ENCODE measurements around the gene EI24.
"Not testable (repeated sequence)": the region's sequence is repeated elsewhere in the genome, so short reads cannot be mapped to it uniquely, and the experiment has no call there.

EI24 gene

DNA sequence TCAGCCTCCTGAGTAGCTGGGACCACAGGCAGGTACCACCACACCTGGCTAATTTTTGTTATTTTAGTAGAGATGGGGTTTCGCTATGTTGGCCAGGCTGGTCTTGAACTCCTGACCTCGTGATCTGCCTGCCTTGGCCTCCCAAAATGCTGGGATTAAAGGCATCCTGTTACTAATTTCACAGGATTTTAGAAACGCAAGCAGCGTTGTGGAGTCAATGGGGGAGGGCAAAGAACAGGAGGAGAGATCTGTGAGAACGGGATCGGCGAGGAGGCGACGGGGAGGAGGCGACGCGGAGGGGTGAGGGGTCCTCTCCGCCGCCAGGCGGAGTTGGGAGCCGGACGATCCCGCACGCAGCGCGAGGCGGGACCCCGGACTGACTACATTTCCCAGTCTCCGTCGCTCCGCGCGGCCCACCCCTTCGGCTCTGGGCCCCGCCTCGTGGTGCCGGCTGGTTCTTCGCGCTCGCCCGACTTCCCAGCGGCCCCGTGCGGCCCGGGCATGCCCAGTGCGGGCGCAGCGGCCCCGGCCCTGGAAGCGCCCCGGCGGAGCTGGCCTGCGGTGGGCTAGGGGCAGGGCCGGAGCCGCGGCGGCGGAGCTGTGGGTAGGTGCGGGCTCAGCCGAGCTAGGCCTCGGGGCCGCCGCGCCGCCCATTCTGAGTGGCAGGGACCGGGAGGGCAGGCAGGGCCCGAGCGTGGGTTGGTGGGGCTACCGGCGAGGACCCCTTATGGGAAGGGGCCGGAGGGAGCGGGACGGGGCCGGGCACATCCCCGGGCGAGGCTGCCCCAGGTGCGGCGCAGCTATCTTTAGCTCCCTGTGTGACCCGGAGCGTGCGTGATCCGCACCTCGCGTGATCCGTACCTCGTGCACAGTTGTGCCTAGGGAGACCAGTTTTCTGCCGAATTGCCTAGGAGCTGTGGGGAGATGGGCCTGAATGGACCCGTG is at the start of gene EI24:
Gene EI24 (plus strand): TSS at position 508 of the 945 bp plus-strand sequence. CDS start 3,051 bp downstream, outside the sequence.
- peak; percentile 93 for DNase-seq

DNA sequence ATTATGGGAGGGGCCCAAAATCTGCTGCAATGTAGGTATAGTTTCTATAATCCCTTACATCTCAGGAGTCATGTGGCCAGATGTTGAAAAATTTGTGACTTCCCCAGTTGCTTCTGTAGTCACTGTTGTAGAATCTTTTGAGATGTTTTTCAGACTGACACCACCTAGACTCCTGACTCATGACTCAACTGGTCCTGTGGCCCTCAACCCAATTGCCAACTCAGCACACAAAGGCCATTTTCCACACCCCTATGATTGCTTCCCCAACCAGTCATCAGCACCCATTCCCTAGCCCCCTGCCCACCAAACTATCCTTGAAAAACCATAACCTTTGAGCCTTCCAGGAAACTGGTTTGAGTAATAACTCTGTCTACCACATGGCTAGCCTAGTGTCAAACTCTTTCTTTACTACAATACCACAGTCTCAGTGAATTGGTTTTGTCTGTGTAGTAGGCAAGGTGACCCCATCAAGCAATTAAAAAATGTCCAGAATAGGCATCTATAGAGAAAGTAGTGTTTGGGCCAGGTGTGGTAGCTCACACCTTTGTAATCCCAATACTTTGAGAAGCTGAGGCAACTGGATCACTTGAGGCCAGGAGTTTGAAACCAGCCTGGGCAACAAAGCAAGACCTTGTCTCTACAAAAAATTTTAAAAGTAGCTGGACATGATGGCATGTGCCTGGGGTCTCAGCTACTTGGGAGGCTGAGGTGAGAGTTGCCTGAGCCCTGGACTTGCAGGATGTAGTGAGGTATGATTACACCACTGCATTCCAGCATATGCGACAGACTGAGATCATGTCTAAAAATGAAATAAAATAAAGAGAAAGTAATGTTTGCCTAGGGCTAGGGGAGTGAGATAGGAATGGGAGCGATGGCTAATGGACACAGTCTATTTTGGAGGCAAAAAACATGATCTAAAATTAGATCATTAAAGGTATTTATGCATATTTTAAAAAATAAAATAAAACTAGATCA is 49.1 kb upstream of the EI24 start:
- DNase-seq = no peak

DNA sequence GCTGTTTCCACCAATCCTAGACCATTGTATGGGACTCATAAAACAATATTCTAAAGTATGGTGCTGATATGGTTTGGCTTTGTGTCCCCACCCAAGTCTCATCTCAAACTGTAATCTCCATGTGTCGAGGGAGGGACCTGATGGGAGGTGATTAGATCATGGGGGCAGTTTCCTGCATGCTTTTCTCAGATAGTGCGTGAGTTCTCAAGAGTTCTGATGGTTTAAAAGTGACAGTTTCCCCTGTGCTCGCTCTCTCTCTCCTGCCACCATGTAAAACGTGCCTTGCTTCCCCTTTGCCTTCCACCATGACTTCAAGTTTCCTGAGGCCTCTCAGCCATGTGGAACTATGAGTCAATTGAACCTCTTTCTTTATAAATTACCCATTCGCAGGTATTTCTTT is 44.0 kb upstream of the EI24 start:
- DNase-seq = no peak

DNA sequence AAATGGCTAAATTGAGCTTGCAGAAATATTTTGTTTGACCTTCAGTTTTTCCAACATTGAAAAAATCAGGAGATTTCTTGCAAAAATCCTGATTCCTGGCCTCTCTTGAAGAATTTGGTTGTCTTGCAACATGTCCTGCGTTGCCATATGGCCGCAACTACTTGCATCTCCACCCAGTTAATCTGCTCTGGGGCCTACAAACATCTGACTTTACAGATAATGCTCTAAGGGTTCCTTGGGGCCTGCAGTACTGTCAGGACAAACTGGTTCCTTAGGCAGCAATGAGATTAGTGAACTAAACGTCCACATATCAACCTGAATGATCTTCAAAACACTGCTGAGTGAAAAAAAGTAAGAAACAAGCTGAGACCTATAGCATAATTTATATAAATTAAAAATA is 36.6 kb upstream of the EI24 start:
- no peak for DNase-seq

DNA sequence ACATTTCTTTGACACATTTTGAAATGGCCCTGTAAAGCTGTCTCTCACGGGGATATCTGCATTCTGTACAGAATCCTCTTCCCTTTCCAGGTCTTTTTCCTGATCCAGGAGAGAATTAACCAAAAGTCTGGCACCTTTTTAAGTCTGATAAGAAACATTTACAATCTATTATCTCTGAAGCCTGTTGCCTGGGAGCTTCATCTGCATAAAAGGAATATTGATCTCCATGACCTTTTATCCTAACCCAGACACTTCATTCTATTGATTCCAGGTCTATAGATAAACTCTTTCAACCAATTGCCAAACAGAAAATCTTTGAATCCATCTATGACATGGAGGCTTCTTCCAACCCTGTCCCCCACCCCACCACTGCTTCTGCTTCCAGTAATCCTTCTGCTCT is 33.7 kb upstream of the EI24 start:
- DNase-seq = no peak

DNA sequence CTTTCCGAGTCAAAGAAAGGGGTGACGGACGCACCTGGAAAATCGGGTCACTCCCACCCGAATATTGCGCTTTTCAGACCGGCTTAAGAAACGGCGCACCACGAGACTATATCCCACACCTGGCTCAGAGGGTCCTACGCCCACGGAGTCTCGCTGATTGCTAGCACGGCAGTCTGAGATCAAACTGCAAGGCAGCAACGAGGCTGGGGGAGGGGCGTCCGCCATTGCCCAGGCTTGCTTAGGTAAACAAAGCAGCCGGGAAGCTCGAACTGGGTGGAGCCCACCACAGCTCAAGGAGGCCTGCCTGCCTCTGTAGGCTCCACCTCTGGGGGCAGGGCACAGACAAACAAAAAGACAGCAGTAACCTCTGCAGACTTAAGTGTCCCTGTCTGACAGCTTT is 32.4 kb upstream of the EI24 start:
- not testable (repeated sequence) for DNase-seq

DNA sequence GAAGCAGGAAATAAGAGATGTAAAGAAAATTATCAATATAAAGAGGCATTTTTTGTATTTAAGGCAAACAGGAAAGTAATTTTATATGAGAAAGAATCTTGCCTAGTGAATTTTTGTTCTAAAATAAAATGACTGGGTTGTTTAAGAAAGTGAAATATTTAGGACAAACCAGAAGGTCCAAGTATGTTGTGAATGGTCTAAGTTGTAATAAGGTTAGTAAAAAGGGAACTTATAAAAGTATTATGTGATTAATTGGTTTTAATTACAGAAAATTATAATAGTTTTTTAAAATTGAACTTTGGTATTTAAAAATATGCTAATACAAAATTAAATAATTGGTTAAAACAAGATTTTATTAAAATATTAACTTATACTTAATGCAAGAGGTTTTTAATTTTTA is 26.6 kb upstream of the EI24 start:
- DNase-seq = no peak

DNA sequence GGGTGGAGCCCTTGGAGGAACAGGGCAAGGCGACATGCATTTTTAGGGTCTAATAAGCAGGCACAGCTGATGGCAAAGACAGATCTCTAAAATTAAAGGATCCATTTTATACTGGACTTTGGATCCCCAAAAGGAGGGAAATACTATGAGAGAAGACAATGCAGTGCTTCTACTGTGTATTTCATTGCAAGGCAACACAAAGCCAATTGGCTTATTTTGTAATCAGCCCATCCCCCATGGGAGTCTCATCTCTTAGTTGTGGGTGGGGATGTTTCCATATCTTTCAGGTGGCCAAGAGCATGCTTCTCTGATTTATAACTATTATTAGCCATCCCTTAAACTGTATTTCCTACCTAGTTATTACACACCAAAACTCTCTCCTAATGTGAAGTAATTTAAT is 18.5 kb upstream of the EI24 start:
- DNase-seq = no peak

DNA sequence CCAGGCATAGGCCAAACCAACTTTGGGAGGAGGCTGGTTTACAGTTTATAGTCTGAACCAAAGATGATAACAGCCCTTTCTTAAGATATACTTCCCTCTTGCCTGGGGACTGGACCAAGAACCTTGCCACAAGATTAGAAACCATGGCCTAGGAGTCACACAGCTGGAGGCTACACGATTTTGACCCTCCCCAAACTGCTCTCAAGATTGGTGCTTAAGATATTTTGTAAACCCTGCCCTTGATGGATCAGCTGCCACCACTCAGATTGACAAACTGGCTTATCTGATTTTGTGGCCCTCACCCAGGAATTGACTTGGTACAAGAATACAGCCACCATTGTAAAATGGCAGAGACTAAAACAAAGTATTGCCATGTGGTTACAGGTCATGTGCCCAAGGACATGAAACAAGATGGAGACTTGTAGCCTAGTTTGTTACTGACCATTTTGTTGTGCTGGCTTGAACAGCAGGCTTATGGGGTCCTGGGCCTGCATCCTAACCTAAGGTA is 17.4 kb upstream of the EI24 start:
- DNase-seq = no peak

DNA sequence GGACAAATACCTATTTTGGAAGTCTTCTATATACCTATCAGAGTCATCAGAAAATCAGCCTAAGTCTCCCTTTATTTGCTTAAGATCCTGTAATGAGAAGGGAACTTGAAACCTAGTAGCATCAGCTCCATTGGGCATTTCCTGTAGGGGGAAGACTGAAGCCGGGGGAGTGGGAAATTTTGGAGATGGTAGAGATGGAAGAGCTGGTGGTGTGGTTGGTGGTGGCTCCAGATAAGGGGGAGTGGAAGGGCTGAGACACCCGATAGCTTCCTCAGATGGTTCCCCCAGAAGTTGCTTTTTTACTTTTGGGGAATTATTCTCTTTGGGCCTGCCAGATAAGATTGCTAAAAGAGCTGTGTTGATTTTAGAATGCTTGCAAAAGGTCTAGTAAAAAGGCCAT is 16.4 kb upstream of the EI24 start:
- DNase-seq = no peak

DNA sequence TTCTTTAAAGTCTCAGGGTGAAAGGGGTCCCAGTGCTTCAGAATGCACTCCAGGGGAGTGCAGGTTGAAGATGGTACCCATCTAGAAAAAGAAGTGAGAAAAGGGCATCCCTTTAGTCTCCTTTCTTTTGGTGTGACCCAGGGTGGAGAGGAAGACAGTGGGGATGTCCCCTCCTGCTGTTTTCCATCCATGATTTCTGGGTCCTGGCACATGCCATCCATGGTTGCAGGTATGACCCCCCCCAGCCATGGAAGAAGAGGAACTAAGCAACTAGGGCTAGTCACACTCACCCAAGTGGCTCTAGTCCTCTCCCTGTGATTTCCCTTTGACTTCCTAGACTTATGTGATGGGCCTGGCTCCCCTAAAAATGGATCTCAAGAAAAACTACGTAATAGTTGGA is 15.9 kb upstream of the EI24 start:
- DNase-seq = no peak

DNA sequence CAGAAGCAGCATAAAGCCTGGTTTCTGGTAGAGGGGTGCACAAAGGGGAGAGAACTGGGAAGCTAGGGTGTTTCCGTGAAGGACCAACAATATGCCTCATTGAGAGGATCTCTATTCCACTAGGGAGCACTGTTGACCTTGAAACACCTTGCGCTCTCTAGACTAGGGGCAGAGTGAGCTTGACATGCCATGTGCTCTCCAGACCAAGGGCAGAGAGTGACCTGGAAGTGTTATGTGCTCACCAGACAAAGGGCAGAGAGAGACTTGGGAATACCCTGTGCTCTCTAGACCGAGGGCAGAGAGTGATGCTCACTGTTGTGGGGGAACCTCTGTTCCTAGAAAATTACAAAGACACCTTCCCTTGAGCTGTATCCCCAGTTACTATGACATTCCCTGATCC is 15.2 kb upstream of the EI24 start:
- DNase-seq = no peak

DNA sequence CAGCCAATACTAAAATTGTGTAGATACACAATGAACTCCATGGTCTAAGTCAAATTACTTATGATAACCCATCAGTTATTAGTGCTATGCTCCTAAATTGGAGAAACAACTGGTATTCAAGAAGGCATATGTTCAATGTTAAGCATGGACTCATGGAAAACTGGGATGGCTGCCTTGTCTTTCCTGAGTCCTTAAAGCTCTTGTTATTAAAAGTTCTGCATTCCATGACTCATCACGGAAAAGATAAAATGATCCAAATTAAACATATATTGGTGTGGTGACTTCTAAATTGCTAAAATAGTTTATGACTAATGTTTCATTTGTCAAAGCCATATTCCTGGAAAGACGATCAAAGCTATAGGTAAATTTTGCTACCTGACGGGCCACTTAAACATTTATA is 9.4 kb upstream of the EI24 start:
- DNase-seq = no peak

DNA sequence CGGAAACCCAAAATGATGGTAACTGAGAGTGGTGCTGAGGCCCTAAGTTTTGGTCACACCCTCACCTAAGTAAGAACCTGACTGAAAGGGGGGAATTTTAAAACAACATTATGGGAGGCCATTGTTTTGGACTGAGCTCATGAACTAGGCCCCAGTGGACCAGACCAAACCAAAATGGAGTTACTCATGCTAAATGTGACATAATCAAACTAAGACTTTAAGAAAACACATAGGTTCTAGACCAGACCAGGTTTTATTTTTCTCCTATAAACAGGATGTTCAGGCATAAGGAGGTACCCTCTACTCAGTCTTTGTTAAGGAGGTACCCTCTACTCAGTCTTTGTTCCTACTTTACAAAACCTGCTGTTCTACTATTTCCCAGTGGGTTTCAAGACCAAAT is 7.4 kb upstream of the EI24 start:
- DNase-seq = no peak

DNA sequence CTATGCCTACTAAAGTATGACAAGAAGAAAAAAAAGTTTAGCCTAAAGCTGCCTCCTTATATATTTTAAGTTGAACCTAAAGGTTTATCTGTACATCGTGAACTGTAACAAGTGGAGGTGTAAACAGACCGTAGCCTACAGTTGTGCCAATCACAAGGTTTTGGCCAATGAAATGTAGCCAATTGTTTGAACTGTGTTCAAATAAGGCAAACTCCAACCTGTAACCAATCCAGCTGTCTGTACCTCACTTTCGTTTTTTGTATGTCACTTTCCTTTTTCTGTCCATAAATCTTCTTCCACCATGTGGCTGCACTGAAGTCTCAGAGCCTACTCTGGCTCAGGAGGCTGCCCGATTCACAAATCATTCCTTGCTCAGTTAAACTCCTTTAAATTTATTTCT is 6.8 kb upstream of the EI24 start:
- DNase-seq = no peak

DNA sequence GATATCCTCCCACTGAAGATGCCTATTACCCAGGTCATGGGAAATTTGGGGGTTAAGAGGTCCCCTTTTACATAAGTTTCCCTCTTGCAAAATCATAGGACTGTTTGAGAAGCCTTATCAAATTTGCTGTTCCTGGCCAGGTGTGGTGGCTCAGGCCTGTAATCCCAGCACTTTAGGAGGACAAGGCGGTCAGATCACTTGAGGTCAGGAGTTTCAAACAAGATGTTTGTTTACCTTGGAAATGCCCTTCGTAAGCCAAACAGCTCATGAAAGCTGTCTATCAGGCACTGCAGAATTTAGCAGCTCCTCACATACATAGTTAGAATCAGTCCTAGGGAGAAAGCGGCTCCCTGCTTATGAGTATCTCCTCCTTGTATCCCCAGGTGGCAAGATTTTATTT is 4.9 kb upstream of the EI24 start:
- no peak for DNase-seq

DNA sequence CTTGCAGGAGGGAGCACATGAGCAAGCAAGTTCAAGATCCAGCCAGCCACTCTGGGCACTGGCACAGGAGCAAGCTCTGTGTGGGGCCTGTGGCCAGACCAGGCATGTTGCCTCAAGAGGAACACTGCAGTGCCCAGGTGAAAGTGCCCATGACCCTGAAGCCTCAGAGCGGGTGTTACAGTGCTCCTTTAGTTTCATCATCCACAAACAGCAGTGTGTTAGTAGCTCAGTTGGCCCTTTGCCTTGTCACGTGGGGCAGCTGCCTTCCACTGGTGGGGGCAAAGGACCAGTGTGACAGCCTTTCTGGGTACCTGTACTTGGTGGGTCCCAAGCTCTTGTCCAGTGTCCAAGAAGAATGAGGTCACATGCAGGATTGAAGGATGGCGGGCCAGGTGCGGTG is 3.0 kb upstream of the EI24 start:
- no peak for DNase-seq

DNA sequence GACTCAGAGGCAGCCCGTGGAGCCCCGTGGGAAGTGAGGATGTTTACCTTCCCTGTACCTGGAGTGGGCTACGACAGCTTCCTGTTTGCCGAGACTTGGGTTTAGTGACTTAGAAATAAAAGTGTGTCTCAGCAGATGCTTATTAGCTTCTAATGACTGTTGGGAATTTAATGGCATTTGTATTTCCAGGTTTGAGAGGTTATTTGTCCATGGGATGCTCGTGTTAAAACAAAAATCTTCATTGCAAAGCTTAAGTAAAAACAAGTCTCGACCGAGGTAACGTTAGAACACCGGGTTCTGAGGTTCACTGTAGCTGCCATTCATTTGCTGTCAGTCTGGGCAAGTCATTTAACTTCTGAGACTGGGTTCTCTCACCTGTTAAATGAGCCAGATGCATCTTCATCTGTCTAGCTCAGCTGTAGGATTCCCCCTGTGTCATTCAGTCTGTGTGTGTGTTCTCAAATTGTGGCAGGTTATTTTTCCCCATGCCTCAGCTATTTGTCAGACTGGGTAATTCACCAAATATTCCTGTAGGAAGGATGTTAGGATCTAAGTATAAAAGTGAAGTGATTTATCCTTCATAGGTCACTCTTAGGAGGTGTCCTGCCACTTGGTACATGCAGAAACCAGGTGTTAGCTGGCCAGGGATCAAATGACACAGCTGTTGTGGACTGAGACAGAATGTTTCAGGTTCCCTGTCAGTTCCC is 791 bp downstream of the EI24 start:
- DNase-seq = peak; percentile 48

DNA sequence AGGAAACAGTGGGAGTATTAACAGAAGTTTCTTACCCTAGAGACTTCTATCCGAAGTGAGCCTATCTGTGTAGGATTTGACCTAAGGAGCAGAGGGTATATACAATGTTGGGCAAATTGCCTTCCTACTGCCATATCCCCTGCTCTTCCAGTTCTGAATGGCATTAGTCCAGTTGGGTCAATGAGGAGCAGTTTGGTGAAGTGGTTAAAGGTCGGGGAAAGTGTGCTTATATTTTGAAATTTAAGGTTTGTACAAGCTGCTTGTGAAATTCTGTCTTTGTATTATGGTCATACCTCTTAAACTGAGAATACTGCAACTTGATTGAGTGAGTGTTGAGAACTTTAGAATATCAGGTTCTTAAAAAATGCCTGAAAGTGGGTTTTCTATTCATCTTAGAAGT is 1.7 kb downstream of the EI24 start:
- no peak for DNase-seq

DNA sequence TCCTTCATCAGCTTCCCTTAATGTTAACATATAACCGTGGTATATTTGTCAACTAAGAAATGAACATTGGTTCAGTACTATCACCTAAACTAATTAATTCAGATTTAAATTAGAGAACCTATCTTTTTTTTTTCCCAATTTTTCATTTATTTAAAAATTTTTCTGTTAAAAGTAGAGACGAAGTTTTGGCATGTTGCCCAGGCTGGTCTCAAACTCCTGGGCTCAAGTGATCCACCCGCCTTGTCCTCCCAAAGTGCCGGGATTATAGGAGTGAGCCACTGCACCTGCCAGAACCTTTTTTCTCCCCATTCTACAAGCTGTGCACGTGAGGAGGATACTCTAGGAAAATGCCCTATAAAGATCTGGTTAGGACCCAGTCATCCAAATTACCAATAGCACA is 3.6 kb downstream of the EI24 start:
- no peak for DNase-seq

DNA sequence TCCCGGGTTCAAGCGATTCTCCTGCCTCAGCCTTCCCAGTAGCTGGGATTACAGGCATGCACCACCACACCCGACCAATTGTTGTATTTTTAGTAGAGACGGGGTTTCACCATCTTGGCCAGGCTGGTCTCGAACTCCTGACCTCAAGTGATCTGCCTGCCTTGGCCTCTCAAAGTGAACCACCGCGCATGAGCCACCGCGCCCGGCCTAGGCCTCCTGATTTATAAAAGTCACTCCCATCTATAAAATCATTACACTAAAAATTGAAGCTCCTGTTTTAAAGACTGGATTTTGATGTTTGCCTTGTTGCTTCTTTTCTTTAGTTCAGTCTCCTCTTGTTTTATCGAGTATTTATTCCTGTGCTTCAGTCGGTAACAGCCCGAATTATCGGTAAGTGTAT is 7.9 kb downstream of the EI24 start:
- not testable (repeated sequence) for DNase-seq

DNA sequence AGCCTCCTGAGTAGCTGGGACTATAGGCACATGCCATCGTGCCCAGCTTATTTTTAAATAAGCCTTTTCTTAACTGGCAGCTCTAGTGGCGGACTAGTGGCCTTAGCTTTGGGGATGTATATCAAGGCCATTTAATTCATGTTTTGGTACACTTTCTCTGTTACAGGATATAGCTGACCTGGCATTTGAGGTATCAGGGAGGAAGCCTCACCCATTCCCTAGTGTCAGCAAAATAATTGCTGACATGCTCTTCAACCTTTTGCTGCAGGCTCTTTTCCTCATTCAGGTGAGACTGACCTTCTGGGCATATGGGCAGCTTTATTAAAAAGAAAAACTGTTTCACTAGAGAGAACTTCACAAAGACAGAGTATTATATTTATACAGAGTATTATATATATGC is 9.5 kb downstream of the EI24 start:
- DNase-seq = no peak

DNA sequence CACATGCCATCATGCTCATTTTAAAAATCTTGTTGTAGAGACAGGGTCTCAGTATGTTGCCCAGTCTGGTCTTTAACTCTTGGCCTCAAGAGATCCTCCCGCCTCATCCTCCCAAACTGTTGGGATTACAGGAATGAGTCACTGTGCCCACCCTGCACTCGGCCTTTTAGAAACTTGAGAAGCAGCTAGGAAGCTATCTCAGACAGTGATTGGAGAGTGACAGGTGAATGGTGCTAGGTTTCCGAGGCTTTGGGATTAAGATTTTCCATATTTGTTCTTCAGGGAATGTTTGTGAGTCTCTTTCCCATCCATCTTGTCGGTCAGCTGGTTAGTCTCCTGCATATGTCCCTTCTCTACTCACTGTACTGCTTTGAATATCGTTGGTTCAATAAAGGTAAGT is 10.5 kb downstream of the EI24 start:
- no peak for DNase-seq
